Tibial nerve (tissue), 3 donors: ENCODE results near the gene REPS2.

Source experiments
- POLR2A ChIP-seq, 2 donors: fragments of 450-650 bp; IDR thresholded peaks; one replicate each; pipeline ENCODE4 v1.6.1; 2017; ENCODE audit warnings: antibody characterized with exemption in 2 of 2, mild to moderate bottlenecking in 2 of 2, moderate library complexity in 2 of 2
- TF ChIP-seq, protein P1 (sequence below), 5 experiments: fragments of 200-600 bp in 3 of 5; fragments of 450-650 bp in 2 of 5; sonication (generic) in 3 of 5; IDR thresholded peaks; one replicate each; pipeline ENCODE4 v1.5.1; 2016 to 2019; ENCODE audit warnings: antibody characterized with exemption in 5 of 5, mild to moderate bottlenecking in 3 of 5, moderate library complexity in 2 of 5

DNA sequence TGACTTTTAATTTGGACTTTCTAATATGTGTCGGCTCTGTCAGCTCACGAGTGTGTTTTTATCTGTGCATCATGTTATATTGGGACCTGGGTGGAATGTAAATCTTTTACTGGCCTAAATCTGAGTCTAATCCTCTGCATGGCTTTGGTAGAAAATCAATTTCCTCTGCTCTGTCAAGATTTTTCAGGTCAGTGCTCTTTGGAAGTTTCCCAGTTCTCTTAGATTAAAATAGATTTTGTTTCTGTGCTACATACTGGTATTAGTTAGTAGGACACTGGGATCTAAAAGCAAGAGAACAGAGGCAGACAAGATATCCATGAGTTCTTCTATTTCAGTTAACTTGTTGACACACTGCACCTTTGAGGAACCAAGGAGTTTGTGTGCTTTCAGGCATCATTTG is 39.7 kb downstream of the REPS2 start:
- TF ChIP-seq, protein P1, sequence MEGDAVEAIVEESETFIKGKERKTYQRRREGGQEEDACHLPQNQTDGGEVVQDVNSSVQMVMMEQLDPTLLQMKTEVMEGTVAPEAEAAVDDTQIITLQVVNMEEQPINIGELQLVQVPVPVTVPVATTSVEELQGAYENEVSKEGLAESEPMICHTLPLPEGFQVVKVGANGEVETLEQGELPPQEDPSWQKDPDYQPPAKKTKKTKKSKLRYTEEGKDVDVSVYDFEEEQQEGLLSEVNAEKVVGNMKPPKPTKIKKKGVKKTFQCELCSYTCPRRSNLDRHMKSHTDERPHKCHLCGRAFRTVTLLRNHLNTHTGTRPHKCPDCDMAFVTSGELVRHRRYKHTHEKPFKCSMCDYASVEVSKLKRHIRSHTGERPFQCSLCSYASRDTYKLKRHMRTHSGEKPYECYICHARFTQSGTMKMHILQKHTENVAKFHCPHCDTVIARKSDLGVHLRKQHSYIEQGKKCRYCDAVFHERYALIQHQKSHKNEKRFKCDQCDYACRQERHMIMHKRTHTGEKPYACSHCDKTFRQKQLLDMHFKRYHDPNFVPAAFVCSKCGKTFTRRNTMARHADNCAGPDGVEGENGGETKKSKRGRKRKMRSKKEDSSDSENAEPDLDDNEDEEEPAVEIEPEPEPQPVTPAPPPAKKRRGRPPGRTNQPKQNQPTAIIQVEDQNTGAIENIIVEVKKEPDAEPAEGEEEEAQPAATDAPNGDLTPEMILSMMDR (IDR thresholded peaks at IDR 0.05) = no peak
- TF ChIP-seq POLR2A (IDR thresholded peaks at IDR 0.05) = no peak
